AG10803 (cell line): ENCODE measurements around the gene RIPK4.

ENCODE experiments used
- DNase-seq: peaks from one replicate; pipeline ENCODE4 v3.0.0; 2010; ENCODE audit warnings: low read depth
- H3K4me3 ChIP-seq: 2 replicates; pipeline ENCODE4 v1.5.1; 2011; ENCODE audit warnings: mild to moderate bottlenecking, low read length, control low read depth
- TF ChIP-seq, protein P1 (sequence below): conservative IDR thresholded peaks from 2 replicates; pipeline ENCODE4 v1.5.1; 2011; ENCODE audit warnings: mild to moderate bottlenecking, low read length, control low read depth, inconsistent platforms

Gene RIPK4

DNA sequence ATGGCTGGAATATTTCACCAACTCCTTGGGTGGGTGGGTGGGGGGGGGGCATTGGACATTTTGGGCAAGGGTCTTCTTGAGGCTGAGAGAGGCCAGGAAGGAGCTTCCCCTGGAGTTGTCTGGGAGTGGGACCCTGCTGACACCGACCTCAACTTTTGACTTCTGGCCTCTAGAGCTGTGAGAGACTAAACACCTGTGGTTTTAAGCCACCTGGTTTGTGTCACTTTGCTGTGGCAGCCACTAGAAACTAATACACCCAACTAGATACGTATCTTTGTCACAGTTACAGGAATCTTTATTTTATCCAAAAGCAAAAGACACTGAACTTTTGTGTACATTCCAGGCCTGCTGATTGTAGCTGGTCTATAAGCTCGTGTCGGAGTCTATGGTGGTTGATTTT is 9.9 kb upstream of the RIPK4 start:
- TF ChIP-seq, protein P1, sequence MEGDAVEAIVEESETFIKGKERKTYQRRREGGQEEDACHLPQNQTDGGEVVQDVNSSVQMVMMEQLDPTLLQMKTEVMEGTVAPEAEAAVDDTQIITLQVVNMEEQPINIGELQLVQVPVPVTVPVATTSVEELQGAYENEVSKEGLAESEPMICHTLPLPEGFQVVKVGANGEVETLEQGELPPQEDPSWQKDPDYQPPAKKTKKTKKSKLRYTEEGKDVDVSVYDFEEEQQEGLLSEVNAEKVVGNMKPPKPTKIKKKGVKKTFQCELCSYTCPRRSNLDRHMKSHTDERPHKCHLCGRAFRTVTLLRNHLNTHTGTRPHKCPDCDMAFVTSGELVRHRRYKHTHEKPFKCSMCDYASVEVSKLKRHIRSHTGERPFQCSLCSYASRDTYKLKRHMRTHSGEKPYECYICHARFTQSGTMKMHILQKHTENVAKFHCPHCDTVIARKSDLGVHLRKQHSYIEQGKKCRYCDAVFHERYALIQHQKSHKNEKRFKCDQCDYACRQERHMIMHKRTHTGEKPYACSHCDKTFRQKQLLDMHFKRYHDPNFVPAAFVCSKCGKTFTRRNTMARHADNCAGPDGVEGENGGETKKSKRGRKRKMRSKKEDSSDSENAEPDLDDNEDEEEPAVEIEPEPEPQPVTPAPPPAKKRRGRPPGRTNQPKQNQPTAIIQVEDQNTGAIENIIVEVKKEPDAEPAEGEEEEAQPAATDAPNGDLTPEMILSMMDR, result no peak
- no peak for DNase-seq
- no peak overlapping the region for H3K4me3 ChIP-seq

DNA sequence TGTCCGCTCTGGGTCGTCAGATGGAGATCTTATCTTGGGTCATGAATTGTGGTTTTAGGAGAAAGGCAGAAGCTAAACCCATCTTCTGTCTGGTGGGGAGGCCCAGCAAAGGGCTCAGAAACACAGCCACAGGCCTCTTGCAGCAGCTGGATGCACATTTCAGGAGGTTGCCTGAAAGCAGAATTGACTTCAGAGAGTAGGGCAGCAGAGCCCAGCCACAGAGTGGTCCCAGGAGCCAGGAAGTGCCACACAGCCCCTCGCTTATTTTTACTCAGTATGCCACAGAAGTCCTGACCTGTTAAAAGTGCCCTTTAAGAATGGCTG is 8.3 kb upstream of the RIPK4 start:
- TF ChIP-seq, protein P1, result no peak
- H3K4me3 ChIP-seq, result no peak overlapping the region
- no peak for DNase-seq

DNA sequence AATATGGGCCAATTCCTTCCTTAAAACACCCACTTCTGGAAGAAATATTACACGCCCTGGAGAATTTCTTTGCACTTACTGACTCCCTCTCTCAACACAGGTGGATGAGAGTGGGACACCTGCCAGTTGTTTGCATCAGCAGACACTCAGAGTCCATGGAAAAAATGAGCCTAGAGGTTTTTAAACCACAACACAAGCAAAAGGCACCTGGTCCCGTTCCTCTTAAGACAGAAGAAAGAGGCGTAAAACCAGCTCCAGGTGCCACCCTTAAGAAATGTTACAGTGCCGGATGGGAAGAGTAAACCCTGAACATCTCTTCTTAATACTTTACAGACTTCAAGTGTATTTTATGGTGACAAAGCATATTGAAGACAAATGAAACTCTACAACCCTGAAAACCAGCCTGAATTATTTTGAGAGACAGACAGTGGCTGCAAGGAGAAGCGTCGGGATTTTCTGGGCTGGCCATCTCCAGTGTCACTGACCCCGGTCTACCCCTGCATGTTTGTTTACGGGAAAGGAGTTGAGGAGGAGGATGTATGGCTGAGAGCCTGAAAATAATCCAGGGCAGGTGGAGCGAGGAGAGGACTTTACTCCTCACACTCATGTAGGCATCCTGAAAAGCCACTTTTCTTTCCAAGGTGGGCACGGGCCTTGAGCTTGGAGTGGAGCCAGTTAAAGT is 7.8 kb upstream of the RIPK4 start:
- H3K4me3 ChIP-seq, result no peak overlapping the region
- TF ChIP-seq, protein P1, result no peak
- no peak for DNase-seq

DNA sequence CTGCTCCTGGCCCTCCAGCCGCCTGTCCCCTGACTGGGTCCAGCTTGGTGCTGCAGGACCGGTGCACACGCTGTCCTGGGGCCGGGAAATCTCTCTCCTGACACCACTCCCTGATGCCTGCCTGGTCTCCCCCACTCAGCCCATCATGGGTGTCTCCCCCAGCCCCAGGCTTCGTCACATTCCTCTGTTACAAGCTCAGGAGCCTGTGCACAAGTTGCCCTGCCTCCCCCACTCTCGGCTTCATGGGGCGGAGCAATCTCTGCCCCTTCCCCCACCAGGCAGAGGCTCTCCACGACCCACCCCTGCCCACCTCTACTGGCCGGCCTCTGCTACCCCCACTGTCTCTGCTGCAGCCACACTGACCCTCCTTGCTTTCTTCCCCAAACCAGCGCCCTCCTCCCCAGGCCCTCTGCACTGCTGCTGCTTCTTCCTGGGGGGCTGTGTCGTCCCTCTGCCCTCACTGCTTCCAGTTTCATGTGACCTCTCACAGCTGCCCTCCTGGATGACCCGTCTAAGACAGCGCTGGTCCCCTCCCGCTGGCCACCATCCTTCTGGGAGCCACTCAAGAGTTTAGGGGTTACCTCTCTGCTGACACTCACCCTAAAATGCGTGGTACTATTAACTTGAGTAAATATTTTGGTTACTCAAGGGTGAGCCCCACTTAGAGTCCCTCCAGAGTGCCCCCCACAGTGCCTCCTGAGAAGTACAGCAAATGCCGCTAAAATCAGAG is 5.7 kb upstream of the RIPK4 start:
- DNase-seq, result no peak
- TF ChIP-seq, protein P1, result no peak

DNA sequence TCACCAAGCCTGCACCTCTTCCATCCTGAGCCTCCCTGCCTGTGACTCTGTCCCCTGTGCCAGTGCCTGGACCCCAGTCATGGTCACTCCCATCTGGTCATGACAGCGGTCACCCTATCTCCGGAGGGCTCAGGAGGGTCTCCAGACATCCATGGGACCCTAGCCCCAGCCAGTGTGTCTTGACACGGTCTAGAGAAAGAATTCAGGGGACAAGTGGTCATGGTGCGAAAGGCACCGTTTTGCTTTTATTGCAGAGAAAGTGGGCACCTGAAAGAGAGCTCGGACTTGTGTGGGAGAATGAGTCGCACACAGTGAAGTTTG is 4.7 kb upstream of the RIPK4 start:
- no peak overlapping the region for H3K4me3 ChIP-seq
- TF ChIP-seq, protein P1, result no peak
- no peak for DNase-seq

More for the DNA sequence above, 5.7 kb upstream of the RIPK4 start:
- no peak overlapping the region for H3K4me3 ChIP-seq

DNA sequence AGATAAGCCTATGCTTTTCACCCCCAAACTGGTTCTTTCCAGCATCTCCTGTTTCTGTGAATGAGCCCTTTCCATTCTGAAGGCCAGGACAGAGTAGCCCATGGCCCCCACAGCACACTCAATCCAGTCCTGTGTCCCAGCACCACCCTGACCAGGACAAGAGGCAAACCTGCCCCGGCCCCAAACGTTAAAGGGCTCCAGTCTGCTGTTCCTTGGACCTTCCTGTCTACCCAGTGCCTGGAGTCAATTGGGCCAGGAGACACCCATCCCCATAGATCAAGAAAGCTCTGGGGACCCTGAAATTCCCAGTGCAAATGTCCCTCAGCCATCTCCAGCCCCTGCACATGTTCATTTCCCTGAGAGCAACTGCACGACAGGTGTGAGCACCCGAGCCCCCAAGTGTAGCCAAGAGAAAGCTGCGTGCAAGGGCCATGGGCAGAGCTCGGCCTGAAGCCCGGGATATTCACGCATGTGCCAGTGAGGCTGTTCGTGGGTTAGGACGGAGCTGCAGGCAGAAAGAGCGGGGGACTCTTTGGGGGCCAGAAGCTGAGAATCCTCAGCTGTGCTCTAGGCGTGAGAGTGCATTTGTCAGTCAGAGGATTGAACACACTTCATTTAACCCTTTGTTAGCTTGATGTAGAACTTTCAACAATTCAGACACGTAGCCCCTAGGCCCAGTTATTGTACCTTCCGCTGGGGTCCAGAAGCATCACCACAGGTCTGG is 4.2 kb upstream of the RIPK4 start:
- no peak overlapping the region for H3K4me3 ChIP-seq
- DNase-seq, result no peak
- TF ChIP-seq, protein P1, result no peak

DNA sequence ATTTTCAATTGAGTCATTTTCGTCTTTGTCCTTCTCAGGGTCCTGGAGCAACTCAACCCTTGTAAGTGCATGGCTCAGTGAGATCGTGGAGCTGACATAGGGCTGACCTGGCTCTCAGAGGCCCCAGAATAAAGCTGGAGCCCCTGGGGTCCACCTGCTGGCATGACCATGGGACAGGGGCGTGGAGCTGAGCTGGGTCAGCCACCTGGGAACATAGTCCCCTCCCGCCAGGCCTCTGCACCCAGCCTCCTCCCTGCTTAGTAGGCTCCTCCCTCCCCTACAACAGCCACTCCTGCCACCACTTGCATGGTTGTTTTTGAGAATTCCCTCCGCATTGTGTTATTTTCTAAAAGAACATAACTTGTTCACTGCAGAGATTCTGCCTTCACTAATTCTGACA is 3.1 kb upstream of the RIPK4 start:
- no peak overlapping the region for H3K4me3 ChIP-seq
- TF ChIP-seq, protein P1, result no peak
- no peak for DNase-seq
